KOPT-K1 (cell line): ENCODE results near the gene PRLR.

Experiments
- H3K27ac ChIP-seq: fragments of 200-600 bp; sonication (generic); 2 replicates; pipeline ENCODE4 v1.5.1; 2016; ENCODE audit warnings: antibody characterized with exemption, mild to moderate bottlenecking, low read depth, low read length; ENCODE audit not compliant: poor library complexity, severe bottlenecking
- H3K36me3 ChIP-seq: fragments of 200-600 bp; sonication (generic); 2 replicates; pipeline ENCODE4 v1.5.1; 2017; ENCODE audit warnings: antibody characterized with exemption, mild to moderate bottlenecking, low read length, moderate library complexity; ENCODE audit not compliant: insufficient read depth
- H3K9me3 ChIP-seq: fragments of 200-600 bp; sonication (generic); 2 replicates; pipeline ENCODE4 v1.5.1; 2017; ENCODE audit warnings: antibody characterized with exemption, low read length, mild to moderate bottlenecking; ENCODE audit not compliant: insufficient read depth, poor library complexity, severe bottlenecking

The PRLR gene

GRCh38 chr5:35164860-35165542, 65.3 kb downstream of the PRLR start:
- Histone ChIP-seq H3K27ac (no peak overlapping the region), H3K9me3 (no peaks in the 10 kb centered on the region), H3K36me3 (no peaks in the 10 kb centered on the region)

- Histone ChIP-seq H3K9me3 (no peaks in the 10 kb centered on the region), H3K27ac (no peak overlapping the region), H3K36me3 (no peaks in the 10 kb centered on the region)
Observed at GRCh38 chr5:35163710-35164033, 66.6 kb downstream of the PRLR start.

GRCh38 chr5:35162848-35163709, 67.2 kb downstream of the PRLR start:
- no peak overlapping the region for H3K27ac ChIP-seq
- H3K36me3 ChIP-seq = no peaks in the 10 kb centered on the region
- no peaks in the 10 kb centered on the region for H3K9me3 ChIP-seq

- H3K9me3 ChIP-seq = no peaks in the 10 kb centered on the region
- no peaks in the 10 kb centered on the region for H3K36me3 ChIP-seq
- H3K27ac ChIP-seq = no peak overlapping the region
Observed at GRCh38 chr5:35161652-35162273, 68.5 kb downstream of the PRLR start.

- Histone ChIP-seq H3K36me3 (no peaks in the 10 kb centered on the region), H3K27ac (no peak overlapping the region), H3K9me3 (no peaks in the 10 kb centered on the region)
Observed at GRCh38 chr5:35160486-35161116, 69.7 kb downstream of the PRLR start.

- Histone ChIP-seq H3K27ac (no peak overlapping the region), H3K9me3 (no peaks in the 10 kb centered on the region), H3K36me3 (no peaks in the 10 kb centered on the region)
Observed at GRCh38 chr5:35159370-35159742, 70.9 kb downstream of the PRLR start.

GRCh38 chr5:35158622-35159369, 71.5 kb downstream of the PRLR start:
- Histone ChIP-seq H3K27ac (no peak overlapping the region), H3K9me3 (no peaks in the 10 kb centered on the region), H3K36me3 (no peaks in the 10 kb centered on the region)

- Histone ChIP-seq H3K36me3 (no peaks in the 10 kb centered on the region), H3K27ac (no peak overlapping the region), H3K9me3 (no peaks in the 10 kb centered on the region)
Observed at GRCh38 chr5:35158204-35158603, 72.1 kb downstream of the PRLR start.

- Histone ChIP-seq H3K9me3 (no peaks in the 10 kb centered on the region), H3K27ac (no peak overlapping the region), H3K36me3 (no peaks in the 10 kb centered on the region)
Observed at GRCh38 chr5:35153375-35153932, 76.8 kb downstream of the PRLR start.

- no peaks in the 10 kb centered on the region for H3K9me3 ChIP-seq
- no peaks in the 10 kb centered on the region for H3K36me3 ChIP-seq
- no peak overlapping the region for H3K27ac ChIP-seq
Observed at GRCh38 chr5:35152733-35153132, 77.6 kb downstream of the PRLR start.

GRCh38 chr5:35151146-35151920, 79.0 kb downstream of the PRLR start:
- no peak overlapping the region for H3K27ac ChIP-seq
- H3K9me3 ChIP-seq = no peaks in the 10 kb centered on the region
- no peaks in the 10 kb centered on the region for H3K36me3 ChIP-seq

- Histone ChIP-seq H3K27ac (no peak overlapping the region), H3K36me3 (no peaks in the 10 kb centered on the region), H3K9me3 (no peaks in the 10 kb centered on the region)
Observed at GRCh38 chr5:35149041-35149440, 81.2 kb downstream of the PRLR start.

- Histone ChIP-seq H3K36me3 (no peaks in the 10 kb centered on the region), H3K27ac (no peak overlapping the region), H3K9me3 (no peaks in the 10 kb centered on the region)
Observed at GRCh38 chr5:35146406-35146805, 83.9 kb downstream of the PRLR start.
